GM12875 (cell line): ENCODE results near the gene CD200R1L.

Experiments used
- H3K4me3 ChIP-seq: one replicate; pipeline ENCODE4 v1.5.1; 2011; ENCODE audit warnings: low read depth, low read length, control low read depth
- TF ChIP-seq, protein P1 (sequence below): IDR thresholded peaks from 2 replicates; pipeline ENCODE4 v1.5.1; 2011; ENCODE audit warnings: low read depth, mild to moderate bottlenecking, control low read depth, inconsistent platforms, low read length, moderate library complexity, borderline replicate concordance; ENCODE audit not compliant: insufficient read depth

The CD200R1L gene

DNA sequence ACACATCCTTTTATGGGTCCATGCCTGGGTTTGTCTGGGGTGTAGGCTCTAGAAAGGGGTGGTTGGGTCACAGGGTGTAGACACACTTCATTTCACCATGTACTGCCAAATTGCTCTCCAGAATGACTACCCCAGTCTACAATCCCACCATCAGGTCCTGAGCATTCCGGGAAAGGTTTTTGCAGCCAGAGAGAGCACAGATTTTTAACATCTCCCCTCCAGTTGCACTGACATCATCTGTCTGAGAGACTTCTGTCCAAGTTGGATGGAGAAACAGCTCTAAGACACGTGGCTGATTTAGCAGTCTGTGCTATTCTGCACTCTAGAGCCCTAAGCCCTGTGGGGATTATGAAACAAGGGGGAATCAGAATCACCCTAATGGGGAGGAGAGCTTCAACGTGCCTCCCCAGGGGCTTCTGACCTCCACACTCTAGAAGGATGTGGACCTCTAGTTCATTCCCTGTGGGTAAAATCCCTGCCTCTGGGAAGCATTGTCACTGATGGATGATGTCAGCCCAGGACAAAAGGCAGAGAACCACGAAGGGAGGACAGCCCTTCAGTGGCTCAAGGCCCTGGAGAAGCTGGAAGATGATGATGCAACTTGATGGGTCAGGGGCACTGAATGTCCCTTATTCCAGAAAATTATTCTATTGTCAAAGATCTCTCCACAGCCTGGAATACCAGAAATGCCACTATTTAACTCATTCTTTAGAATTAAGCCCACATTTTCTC lies 71.5 kb downstream of the CD200R1L start:
- H3K4me3 ChIP-seq: no peak overlapping the region
- TF ChIP-seq, protein P1, sequence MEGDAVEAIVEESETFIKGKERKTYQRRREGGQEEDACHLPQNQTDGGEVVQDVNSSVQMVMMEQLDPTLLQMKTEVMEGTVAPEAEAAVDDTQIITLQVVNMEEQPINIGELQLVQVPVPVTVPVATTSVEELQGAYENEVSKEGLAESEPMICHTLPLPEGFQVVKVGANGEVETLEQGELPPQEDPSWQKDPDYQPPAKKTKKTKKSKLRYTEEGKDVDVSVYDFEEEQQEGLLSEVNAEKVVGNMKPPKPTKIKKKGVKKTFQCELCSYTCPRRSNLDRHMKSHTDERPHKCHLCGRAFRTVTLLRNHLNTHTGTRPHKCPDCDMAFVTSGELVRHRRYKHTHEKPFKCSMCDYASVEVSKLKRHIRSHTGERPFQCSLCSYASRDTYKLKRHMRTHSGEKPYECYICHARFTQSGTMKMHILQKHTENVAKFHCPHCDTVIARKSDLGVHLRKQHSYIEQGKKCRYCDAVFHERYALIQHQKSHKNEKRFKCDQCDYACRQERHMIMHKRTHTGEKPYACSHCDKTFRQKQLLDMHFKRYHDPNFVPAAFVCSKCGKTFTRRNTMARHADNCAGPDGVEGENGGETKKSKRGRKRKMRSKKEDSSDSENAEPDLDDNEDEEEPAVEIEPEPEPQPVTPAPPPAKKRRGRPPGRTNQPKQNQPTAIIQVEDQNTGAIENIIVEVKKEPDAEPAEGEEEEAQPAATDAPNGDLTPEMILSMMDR: no peak

DNA sequence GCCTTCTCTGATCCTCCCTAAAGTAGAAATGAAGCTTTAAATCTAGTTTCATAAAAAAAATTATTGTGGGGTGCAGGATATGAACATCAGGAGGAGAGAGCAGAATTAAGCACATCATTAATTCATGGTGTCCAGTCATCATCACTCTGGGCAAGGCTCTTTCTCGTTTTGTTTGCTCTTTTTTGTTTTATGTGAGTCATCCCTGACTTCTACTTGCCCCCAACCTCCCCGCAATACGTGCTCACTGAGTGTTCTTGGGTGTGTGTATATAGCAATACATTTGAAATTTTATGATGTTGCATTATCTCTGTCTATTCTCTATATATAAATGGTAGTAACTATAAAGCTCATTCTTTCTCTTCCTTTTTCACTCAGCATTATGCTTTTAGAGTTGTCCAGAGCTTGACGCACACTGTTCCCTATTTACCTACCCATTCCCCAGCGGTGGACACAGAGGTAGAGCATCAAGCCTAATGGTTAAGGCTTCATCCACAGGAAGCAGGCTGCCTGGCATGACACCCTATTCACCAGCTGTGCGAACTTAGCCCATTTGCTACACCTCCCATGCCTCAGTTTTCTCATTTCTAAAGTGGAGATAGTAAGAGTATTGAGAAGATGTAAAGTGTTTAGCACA lies 72.3 kb downstream of the CD200R1L start:
- TF ChIP-seq, protein P1: no peak

DNA sequence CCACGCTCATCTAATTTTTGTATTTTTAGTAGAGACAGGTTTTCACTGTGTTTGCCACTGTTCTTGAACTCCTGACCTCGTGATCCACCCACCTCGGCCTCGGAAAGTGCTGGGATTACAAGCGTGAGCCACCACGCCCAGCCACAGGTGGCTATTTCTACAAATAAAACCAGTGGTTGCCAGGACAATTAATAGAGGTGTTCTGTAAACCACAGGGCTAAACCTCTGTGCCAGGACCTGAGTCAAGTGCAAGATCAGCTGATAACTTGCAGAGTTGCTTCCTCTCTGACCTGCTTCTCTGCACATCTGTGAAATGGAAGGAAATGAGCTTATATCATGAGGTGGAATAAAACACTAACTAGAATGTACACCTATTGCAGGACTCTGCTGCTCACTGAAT lies 72.8 kb downstream of the CD200R1L start:
- no peak overlapping the region for H3K4me3 ChIP-seq
- TF ChIP-seq, protein P1: no peak

More for the DNA sequence above, 72.3 kb downstream of the CD200R1L start:
- no peak overlapping the region for H3K4me3 ChIP-seq

DNA sequence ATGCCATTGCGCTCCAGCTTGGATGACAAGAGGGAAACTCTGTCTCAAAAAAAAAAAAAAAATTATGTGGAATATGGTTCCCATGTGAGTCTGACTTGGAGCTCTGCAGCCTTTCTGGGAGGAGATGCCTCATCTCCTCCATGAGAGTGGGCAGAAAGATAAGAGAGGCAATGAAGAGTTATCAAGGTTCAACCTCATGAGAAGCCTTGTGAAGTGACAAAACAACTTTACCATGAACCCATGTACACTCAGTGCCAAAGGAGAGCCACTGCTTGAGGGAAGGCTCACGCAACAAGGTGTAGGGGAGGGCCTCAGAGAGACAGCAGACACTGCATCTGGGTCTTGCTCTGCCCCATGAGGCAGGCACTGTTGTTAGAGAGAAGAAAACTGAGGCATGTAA lies 75.7 kb downstream of the CD200R1L start:
- H3K4me3 ChIP-seq: no peak overlapping the region
- TF ChIP-seq, protein P1: no peak

DNA sequence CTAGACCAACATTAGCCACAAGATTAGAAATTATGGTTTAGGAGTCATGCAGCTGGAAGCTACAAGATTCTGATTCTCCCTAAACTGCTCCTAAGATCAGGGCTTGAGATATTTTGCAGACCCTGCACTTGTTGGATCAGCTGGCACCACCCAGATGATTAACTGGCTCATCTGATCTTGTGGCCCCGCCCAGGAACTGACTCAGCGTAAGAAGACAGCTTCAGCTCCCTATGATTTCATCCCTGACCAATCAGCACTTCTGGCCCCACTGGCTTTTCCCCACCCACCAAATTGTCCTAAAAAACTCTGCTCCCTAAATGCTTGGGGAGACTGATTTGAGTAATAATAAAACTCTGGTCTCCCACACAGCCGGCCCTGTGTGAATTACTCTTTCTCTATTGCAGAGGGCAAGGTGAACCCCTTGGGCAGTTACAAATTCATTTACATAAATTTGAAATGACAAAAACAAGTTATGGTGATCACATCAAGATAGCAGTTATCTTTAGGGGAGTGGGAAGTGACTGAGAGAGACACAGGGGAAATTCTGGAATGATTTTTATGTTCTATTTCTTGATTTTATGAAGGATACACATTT lies 76.5 kb downstream of the CD200R1L start:
- TF ChIP-seq, protein P1: no peak
- no peak overlapping the region for H3K4me3 ChIP-seq

DNA sequence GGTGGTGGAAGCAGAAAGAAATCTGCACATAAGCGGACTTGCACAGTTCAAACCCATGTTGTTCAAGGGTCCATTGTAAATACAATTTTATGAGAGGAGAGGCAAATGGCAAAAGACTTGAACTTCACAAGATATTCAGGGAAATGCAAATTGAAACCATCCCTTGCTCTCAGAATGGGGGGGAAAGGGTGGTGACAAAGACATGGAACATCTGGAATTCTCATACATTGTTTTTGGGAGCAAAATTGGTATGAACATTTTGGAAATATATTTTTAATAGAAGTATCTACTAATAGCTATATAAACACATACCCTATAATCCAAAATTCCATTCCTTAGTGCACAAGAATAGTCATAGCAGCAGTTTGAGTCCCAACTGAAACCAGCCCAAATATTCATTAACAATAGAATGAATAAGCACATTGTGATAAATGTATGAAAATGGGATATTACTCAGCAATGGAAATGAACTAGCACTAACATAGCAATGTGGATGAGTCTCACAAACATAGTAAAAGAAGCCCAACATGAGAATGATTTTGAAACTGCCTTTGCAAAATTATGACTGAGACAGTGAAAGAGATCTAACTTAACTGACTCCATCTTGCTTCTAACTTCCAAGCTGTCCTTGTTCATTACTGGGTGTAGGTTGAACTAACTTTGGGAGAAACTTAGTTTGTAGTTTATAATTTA lies 77.2 kb downstream of the CD200R1L start:
- TF ChIP-seq, protein P1: no peak
- H3K4me3 ChIP-seq: no peak overlapping the region
